Measurements from ENCODE around the gene DCAF12. TPM values are rescaled to one million over a fixed set of nuclear protein-coding genes. Genes with fewer than 3 reads are reported as not detected.

Gene DCAF12
- total RNA-seq, 1 experiment from 2014 or later = 27.0 TPM

DNA sequence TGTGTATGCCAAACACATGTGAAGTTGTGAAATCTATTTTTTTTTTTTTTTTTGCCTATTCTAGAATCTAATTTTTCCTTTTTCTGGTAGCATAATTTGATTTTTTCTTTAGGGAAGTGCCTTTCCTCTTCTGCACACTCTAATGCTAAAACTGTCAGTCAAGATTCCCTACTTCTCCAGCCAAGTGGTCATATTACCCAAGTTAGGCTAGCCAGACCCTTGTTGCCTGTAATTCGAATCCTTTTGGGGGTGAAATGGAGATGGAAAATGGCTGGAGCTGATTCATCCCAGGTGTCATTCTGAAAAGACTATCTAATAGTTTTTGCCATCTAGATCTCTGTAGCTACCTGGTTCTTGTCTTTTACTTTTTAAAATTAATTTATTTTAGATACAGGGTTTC, 27.6 kb upstream of the DCAF12 start:
- TF ChIP-seq, protein P1, sequence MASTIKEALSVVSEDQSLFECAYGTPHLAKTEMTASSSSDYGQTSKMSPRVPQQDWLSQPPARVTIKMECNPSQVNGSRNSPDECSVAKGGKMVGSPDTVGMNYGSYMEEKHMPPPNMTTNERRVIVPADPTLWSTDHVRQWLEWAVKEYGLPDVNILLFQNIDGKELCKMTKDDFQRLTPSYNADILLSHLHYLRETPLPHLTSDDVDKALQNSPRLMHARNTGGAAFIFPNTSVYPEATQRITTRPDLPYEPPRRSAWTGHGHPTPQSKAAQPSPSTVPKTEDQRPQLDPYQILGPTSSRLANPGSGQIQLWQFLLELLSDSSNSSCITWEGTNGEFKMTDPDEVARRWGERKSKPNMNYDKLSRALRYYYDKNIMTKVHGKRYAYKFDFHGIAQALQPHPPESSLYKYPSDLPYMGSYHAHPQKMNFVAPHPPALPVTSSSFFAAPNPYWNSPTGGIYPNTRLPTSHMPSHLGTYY (CRISPR knock-in tag; IDR thresholded peaks at IDR 0.05) = no peak
- TF ChIP-seq ETV6 (CRISPR knock-in tag; IDR thresholded peaks at IDR 0.05) (no peak), GTF2I (CRISPR knock-in tag; conservative IDR thresholded peaks at IDR 0.05) (no peak), ZNF121 (CRISPR knock-in tag; IDR thresholded peaks at IDR 0.05) (no peak), NR1H2 (CRISPR knock-in tag; IDR thresholded peaks at IDR 0.05) (no peak), SOX15 (CRISPR knock-in tag; IDR thresholded peaks at IDR 0.05) (no peak), TEAD1 (CRISPR knock-in tag; IDR thresholded peaks at IDR 0.05) (no peak)
- TF ChIP-seq, protein P2, sequence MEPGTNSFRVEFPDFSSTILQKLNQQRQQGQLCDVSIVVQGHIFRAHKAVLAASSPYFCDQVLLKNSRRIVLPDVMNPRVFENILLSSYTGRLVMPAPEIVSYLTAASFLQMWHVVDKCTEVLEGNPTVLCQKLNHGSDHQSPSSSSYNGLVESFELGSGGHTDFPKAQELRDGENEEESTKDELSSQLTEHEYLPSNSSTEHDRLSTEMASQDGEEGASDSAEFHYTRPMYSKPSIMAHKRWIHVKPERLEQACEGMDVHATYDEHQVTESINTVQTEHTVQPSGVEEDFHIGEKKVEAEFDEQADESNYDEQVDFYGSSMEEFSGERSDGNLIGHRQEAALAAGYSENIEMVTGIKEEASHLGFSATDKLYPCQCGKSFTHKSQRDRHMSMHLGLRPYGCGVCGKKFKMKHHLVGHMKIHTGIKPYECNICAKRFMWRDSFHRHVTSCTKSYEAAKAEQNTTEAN (CRISPR knock-in tag; IDR thresholded peaks at IDR 0.05) = no peak
- TF ChIP-seq, protein P3, sequence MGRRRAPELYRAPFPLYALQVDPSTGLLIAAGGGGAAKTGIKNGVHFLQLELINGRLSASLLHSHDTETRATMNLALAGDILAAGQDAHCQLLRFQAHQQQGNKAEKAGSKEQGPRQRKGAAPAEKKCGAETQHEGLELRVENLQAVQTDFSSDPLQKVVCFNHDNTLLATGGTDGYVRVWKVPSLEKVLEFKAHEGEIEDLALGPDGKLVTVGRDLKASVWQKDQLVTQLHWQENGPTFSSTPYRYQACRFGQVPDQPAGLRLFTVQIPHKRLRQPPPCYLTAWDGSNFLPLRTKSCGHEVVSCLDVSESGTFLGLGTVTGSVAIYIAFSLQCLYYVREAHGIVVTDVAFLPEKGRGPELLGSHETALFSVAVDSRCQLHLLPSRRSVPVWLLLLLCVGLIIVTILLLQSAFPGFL (CRISPR knock-in tag; IDR thresholded peaks at IDR 0.05; ENCODE audit: borderline replicate concordance) = no peak
- TF ChIP-seq, protein P4, sequence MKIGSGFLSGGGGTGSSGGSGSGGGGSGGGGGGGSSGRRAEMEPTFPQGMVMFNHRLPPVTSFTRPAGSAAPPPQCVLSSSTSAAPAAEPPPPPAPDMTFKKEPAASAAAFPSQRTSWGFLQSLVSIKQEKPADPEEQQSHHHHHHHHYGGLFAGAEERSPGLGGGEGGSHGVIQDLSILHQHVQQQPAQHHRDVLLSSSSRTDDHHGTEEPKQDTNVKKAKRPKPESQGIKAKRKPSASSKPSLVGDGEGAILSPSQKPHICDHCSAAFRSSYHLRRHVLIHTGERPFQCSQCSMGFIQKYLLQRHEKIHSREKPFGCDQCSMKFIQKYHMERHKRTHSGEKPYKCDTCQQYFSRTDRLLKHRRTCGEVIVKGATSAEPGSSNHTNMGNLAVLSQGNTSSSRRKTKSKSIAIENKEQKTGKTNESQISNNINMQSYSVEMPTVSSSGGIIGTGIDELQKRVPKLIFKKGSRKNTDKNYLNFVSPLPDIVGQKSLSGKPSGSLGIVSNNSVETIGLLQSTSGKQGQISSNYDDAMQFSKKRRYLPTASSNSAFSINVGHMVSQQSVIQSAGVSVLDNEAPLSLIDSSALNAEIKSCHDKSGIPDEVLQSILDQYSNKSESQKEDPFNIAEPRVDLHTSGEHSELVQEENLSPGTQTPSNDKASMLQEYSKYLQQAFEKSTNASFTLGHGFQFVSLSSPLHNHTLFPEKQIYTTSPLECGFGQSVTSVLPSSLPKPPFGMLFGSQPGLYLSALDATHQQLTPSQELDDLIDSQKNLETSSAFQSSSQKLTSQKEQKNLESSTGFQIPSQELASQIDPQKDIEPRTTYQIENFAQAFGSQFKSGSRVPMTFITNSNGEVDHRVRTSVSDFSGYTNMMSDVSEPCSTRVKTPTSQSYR (CRISPR knock-in tag; IDR thresholded peaks at IDR 0.05) = no peak
- TF ChIP-seq, protein P5, sequence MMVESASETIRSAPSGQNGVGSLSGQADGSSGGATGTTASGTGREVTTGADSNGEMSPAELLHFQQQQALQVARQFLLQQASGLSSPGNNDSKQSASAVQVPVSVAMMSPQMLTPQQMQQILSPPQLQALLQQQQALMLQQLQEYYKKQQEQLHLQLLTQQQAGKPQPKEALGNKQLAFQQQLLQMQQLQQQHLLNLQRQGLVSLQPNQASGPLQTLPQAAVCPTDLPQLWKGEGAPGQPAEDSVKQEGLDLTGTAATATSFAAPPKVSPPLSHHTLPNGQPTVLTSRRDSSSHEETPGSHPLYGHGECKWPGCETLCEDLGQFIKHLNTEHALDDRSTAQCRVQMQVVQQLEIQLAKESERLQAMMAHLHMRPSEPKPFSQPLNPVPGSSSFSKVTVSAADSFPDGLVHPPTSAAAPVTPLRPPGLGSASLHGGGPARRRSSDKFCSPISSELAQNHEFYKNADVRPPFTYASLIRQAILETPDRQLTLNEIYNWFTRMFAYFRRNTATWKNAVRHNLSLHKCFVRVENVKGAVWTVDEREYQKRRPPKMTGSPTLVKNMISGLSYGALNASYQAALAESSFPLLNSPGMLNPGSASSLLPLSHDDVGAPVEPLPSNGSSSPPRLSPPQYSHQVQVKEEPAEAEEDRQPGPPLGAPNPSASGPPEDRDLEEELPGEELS (CRISPR knock-in tag; IDR thresholded peaks at IDR 0.05) = no peak
- TF ChIP-seq, protein P6, sequence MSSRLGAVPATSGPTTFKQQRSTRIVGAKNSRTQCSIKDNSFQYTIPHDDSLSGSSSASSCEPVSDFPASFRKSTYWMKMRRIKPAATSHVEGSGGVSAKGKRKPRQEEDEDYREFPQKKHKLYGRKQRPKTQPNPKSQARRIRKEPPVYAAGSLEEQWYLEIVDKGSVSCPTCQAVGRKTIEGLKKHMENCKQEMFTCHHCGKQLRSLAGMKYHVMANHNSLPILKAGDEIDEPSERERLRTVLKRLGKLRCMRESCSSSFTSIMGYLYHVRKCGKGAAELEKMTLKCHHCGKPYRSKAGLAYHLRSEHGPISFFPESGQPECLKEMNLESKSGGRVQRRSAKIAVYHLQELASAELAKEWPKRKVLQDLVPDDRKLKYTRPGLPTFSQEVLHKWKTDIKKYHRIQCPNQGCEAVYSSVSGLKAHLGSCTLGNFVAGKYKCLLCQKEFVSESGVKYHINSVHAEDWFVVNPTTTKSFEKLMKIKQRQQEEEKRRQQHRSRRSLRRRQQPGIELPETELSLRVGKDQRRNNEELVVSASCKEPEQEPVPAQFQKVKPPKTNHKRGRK (CRISPR knock-in tag; IDR thresholded peaks at IDR 0.05; ENCODE audit: borderline replicate concordance) = no peak
- TF ChIP-seq, protein P7, sequence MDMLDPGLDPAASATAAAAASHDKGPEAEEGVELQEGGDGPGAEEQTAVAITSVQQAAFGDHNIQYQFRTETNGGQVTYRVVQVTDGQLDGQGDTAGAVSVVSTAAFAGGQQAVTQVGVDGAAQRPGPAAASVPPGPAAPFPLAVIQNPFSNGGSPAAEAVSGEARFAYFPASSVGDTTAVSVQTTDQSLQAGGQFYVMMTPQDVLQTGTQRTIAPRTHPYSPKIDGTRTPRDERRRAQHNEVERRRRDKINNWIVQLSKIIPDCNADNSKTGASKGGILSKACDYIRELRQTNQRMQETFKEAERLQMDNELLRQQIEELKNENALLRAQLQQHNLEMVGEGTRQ (CRISPR knock-in tag; IDR thresholded peaks at IDR 0.05) = no peak
- TF ChIP-seq, protein P8, sequence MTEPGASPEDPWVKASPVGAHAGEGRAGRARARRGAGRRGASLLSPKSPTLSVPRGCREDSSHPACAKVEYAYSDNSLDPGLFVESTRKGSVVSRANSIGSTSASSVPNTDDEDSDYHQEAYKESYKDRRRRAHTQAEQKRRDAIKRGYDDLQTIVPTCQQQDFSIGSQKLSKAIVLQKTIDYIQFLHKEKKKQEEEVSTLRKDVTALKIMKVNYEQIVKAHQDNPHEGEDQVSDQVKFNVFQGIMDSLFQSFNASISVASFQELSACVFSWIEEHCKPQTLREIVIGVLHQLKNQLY (CRISPR knock-in tag; IDR thresholded peaks at IDR 0.05) = no peak
- TF ChIP-seq, protein P9, sequence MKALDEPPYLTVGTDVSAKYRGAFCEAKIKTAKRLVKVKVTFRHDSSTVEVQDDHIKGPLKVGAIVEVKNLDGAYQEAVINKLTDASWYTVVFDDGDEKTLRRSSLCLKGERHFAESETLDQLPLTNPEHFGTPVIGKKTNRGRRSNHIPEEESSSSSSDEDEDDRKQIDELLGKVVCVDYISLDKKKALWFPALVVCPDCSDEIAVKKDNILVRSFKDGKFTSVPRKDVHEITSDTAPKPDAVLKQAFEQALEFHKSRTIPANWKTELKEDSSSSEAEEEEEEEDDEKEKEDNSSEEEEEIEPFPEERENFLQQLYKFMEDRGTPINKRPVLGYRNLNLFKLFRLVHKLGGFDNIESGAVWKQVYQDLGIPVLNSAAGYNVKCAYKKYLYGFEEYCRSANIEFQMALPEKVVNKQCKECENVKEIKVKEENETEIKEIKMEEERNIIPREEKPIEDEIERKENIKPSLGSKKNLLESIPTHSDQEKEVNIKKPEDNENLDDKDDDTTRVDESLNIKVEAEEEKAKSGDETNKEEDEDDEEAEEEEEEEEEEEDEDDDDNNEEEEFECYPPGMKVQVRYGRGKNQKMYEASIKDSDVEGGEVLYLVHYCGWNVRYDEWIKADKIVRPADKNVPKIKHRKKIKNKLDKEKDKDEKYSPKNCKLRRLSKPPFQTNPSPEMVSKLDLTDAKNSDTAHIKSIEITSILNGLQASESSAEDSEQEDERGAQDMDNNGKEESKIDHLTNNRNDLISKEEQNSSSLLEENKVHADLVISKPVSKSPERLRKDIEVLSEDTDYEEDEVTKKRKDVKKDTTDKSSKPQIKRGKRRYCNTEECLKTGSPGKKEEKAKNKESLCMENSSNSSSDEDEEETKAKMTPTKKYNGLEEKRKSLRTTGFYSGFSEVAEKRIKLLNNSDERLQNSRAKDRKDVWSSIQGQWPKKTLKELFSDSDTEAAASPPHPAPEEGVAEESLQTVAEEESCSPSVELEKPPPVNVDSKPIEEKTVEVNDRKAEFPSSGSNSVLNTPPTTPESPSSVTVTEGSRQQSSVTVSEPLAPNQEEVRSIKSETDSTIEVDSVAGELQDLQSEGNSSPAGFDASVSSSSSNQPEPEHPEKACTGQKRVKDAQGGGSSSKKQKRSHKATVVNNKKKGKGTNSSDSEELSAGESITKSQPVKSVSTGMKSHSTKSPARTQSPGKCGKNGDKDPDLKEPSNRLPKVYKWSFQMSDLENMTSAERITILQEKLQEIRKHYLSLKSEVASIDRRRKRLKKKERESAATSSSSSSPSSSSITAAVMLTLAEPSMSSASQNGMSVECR (CRISPR knock-in tag; IDR thresholded peaks at IDR 0.05; ENCODE audit: borderline replicate concordance) = no peak
- ChIA-PET CTCF (interaction anchor here (1.0 to 2.5 kb wide), 2 partner anchors 25 to 29 kb away, joined by 5 to 15 read pairs; partner anchors contain the start of gene UBAP1), POLR2A (no interaction called here)
- Mint-ChIP-seq H3K4me3 (no peak overlapping the region), H3K27ac (no peak overlapping the region), H3K9me3 (no peaks in the 10 kb centered on the region), H3K4me1 (peaks cover 13% of the 10 kb centered on the region), H3K27me3 (ENCODE audit: low read depth) (no peaks in the 10 kb centered on the region), H3K36me3 (no peaks in the 10 kb centered on the region)
- ATAC-seq (no peak), DNase-seq (ENCODE audit: low spot score) (no peak)

Measured in WTC11 (cell line).